Measurements from ENCODE around the gene KANSL1.

GRCh38 chr17:46118964-46119363 is 74.3 kb downstream of the KANSL1 start:
- TF ChIP-seq CTCF (IDR thresholded peaks at IDR 0.05) = no peak
- no peak for TF ChIP-seq POLR2A (IDR thresholded peaks at IDR 0.05)
